Measurements from ENCODE around the gene SLC66A1. TPM values are rescaled to one million over a fixed set of nuclear protein-coding genes. Genes with fewer than 3 reads are reported as not detected.

The SLC66A1 gene
- total RNA-seq, 2 donors from 2014 or later = 11.4 to 12.0 TPM

GRCh38 chr1:19370453-19371170 is 58.5 kb downstream of the SLC66A1 start:
- ATAC-seq (ENCODE audit: insufficient number of reproducible peaks, low FRiP score, low read depth) = no peak
- DNase-seq (ENCODE audit: low spot score) = no peak
- H3K9me3 ChIP-seq = no peaks in the 10 kb centered on the region
- H3K4me3 ChIP-seq = no peak overlapping the region
- H3K27ac ChIP-seq = no peak overlapping the region
- TF ChIP-seq, protein P1, sequence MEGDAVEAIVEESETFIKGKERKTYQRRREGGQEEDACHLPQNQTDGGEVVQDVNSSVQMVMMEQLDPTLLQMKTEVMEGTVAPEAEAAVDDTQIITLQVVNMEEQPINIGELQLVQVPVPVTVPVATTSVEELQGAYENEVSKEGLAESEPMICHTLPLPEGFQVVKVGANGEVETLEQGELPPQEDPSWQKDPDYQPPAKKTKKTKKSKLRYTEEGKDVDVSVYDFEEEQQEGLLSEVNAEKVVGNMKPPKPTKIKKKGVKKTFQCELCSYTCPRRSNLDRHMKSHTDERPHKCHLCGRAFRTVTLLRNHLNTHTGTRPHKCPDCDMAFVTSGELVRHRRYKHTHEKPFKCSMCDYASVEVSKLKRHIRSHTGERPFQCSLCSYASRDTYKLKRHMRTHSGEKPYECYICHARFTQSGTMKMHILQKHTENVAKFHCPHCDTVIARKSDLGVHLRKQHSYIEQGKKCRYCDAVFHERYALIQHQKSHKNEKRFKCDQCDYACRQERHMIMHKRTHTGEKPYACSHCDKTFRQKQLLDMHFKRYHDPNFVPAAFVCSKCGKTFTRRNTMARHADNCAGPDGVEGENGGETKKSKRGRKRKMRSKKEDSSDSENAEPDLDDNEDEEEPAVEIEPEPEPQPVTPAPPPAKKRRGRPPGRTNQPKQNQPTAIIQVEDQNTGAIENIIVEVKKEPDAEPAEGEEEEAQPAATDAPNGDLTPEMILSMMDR (IDR thresholded peaks at IDR 0.05) = no peak
- no peaks in the 10 kb centered on the region for H3K27me3 ChIP-seq (replicated peaks; ENCODE audit: insufficient read depth)
- H3K4me1 ChIP-seq (ENCODE audit: control insufficient read depth in 1 of 2, low read depth in 2 of 2) = peaks cover 10 to 51% of the 10 kb centered on the region in 2 donors
- peaks cover 12% of the 10 kb centered on the region for H3K36me3 ChIP-seq

GRCh38 chr1:19371226-19372135 is 59.4 kb downstream of the SLC66A1 start:
- DNase-seq (ENCODE audit: low spot score) = no peak
- H3K27me3 ChIP-seq (replicated peaks; ENCODE audit: insufficient read depth) = no peaks in the 10 kb centered on the region
- no peaks in the 10 kb centered on the region for H3K9me3 ChIP-seq
- H3K4me1 ChIP-seq (ENCODE audit: control insufficient read depth in 1 of 2, low read depth in 2 of 2) = peaks cover 10 to 44% of the 10 kb centered on the region in 2 donors
- no peak overlapping the region for H3K27ac ChIP-seq
- H3K36me3 ChIP-seq = peaks cover 20% of the 10 kb centered on the region
- TF ChIP-seq, protein P1 (IDR thresholded peaks at IDR 0.05) = no peak
- H3K4me3 ChIP-seq = no peak overlapping the region
- no peak for ATAC-seq (ENCODE audit: insufficient number of reproducible peaks, low FRiP score, low read depth)

DNA sequence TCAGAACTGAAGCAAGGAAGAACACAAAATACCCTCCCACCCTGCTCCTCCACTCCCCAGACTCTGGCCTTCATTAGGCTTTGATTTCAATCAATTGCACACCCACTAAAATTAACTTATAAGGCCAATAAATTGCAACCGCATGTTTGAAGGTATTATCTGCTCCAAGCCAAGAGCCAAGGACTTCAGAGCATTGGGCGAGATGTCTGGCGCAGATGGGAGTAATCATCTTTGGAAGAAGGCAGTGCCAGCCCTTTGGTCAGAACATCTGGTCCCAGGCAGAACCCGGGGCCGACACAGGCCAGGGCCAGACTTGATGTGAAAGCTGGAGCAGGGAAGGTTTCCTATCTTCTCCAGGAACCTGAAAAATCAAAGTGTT is 60.0 kb downstream of the SLC66A1 start:
- Histone ChIP-seq H3K4me3 (no peak overlapping the region), H3K4me1 (ENCODE audit: control insufficient read depth in 1 of 2, low read depth in 2 of 2) (peaks cover 6 to 38% of the 10 kb centered on the region in 2 donors), H3K36me3 (peaks cover 26% of the 10 kb centered on the region), H3K27me3 (replicated peaks; ENCODE audit: insufficient read depth) (no peaks in the 10 kb centered on the region), H3K9me3 (no peaks in the 10 kb centered on the region), H3K27ac (no peak overlapping the region)
- TF ChIP-seq, protein P1 (IDR thresholded peaks at IDR 0.05) = no peak
- ATAC-seq (ENCODE audit: insufficient number of reproducible peaks, low FRiP score, low read depth) = no peak
- DNase-seq (ENCODE audit: low spot score) = no peak

DNA sequence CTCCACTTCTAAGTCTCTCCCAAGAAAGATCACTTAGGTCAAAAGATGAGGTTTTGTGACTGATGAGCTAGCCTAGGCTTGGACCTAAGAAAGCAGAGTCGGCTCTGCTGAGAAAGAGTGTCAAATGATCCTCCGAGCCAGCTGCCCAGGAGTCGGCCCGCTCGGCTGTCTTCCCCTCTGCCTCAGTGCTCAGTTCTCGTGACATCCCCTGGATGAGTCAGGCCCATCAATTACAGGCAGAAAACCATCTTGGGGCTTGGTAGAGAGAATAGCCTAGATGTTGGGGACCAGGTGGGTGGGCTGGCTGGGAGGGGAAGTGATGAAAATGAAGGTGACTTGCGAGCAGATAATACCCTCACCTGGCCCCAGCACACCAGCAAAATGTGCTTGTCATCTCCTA is 60.5 kb downstream of the SLC66A1 start:
- ATAC-seq (ENCODE audit: insufficient number of reproducible peaks, low FRiP score, low read depth) = no peak
- Histone ChIP-seq H3K27ac (no peak overlapping the region), H3K27me3 (replicated peaks; ENCODE audit: insufficient read depth) (no peaks in the 10 kb centered on the region), H3K9me3 (no peaks in the 10 kb centered on the region), H3K4me3 (no peak overlapping the region), H3K36me3 (peaks cover 30% of the 10 kb centered on the region), H3K4me1 (ENCODE audit: control insufficient read depth in 1 of 2, low read depth in 2 of 2) (peaks cover 5 to 33% of the 10 kb centered on the region in 2 donors)
- TF ChIP-seq, protein P1 (IDR thresholded peaks at IDR 0.05) = no peak
- DNase-seq (ENCODE audit: low spot score) = no peak
